Astrocyte of the spinal cord (primary cell): ENCODE results near the gene SNX14.
"Not testable (repeated sequence)": the region's sequence is repeated elsewhere in the genome, so short reads cannot be mapped to it uniquely, and the experiment has no call there.

Source experiments
- DNase-seq: peaks from one replicate; pipeline ENCODE4 v3.0.0; 2011; ENCODE audit warnings: low read depth, low spot score
- H3K4me3 ChIP-seq: 2 replicates; pipeline ENCODE4 v1.5.1; 2011; ENCODE audit warnings: low read depth, mild to moderate bottlenecking, low read length, moderate library complexity
- CTCF ChIP-seq: IDR thresholded peaks from 2 replicates; pipeline ENCODE4 v1.5.1; 2012; ENCODE audit warnings: low read depth, mild to moderate bottlenecking, low read length, inconsistent platforms
- in situ Hi-C: cut with HindIII; loops from 2 replicates; pipeline ENCODE4 v1.10.0; 2017; ENCODE audit warnings: low sequenced_read_pairs

Gene SNX14

GRCh38 chr6:85574932-85575598 lies 18.6 kb downstream of the SNX14 start:
- H3K4me3 ChIP-seq: no peak overlapping the region
- no peak for TF ChIP-seq CTCF
- in situ Hi-C loops: no loop called here
- peak; percentile 67 for DNase-seq

DNA sequence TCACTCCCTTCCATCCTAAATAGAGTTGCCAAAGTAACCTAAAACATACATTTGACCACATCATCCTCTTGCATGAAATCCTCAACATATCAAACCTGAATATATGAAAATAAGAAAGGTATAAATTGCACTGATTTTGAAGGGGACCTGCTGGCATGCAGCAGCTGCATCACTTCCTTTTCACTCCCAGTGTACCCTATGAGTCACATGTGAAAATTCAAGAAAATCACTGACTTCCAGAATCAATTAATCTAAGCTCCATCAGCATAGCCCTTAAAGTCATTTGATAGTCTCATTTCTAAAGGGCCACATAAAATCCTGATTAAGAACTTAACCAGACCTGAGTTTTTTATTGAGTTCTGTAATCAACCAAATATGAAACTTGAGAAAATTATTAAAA lies 24.3 kb downstream of the SNX14 start:
- no peak for TF ChIP-seq CTCF
- no peak overlapping the region for H3K4me3 ChIP-seq
- in situ Hi-C loops: no loop called here
- peak; percentile 44 for DNase-seq

GRCh38 chr6:85568411-85568810 lies 25.2 kb downstream of the SNX14 start:
- H3K4me3 ChIP-seq: no peak overlapping the region
- DNase-seq: no peak
- in situ Hi-C loops: no loop called here
- TF ChIP-seq CTCF: no peak

DNA sequence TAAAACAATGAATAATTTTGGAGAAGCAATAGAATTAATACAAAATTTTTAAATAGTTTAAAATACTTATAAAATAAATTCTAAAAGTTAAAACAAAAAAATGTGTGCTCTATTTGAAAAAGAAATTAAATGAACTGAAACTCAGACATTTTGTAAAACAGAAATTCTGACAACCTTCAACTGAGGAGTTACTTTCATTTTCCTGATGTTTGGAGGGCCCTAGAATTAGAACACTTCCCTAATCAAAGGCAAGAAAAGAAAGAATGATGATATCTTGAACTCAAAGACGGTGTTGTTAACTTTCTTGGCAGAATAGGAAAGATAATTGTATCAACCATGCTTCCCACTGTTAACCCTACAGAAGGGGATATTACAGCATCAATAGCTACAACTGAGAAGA lies 27.9 kb downstream of the SNX14 start:
- no peak for DNase-seq
- no peak overlapping the region for H3K4me3 ChIP-seq
- in situ Hi-C loops: no loop called here
- no peak for TF ChIP-seq CTCF

DNA sequence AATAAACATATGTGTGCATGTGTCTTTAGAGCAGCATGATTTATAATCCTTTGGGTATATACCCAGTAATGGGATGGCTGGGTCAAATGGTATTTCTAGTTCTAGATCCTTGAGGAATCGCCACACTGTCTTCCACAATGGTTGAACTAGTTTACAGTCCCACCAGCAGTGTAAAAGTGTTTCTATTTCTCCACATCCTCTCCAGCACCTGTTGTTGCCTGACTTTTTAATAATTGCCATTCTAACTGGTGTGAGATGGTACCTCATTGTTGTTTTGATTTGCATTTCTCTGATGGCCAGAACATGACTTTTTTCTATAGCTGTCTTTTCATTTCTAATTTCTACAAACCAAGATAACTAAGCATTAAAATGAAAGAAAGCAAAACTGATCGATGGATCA lies 29.4 kb downstream of the SNX14 start:
- DNase-seq, in situ Hi-C loops, H3K4me3 ChIP-seq: not testable (repeated sequence)

DNA sequence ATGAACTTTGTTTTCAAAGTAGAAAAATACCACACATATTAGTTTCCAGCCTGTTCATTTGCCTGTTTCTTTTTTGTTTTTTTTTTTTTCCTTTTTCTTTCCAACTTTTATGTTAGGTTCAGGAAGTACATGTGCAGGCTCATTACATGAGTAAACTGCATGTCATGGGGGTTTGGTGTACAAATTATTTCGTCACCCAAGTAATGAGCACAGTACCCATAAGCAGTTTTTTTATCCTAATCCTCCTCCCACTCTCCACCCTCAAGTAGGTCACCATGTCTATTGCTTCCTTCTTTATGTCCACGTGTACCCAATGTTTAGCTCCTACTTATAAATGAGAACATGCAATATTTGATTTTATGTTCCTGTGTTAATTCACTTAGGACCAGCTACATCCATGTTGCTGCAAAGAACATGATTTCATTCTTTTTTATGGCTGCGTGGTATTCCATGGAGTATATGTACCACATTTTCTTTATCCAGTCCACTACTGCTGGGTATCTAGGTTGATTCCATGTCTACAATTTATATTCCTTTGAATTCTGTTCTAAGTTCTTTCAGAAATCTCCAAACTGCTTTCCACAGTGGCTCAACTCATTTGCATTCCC lies 31.8 kb downstream of the SNX14 start:
- DNase-seq: no peak
- in situ Hi-C loops: no loop called here
- no peak overlapping the region for H3K4me3 ChIP-seq
- no peak for TF ChIP-seq CTCF

DNA sequence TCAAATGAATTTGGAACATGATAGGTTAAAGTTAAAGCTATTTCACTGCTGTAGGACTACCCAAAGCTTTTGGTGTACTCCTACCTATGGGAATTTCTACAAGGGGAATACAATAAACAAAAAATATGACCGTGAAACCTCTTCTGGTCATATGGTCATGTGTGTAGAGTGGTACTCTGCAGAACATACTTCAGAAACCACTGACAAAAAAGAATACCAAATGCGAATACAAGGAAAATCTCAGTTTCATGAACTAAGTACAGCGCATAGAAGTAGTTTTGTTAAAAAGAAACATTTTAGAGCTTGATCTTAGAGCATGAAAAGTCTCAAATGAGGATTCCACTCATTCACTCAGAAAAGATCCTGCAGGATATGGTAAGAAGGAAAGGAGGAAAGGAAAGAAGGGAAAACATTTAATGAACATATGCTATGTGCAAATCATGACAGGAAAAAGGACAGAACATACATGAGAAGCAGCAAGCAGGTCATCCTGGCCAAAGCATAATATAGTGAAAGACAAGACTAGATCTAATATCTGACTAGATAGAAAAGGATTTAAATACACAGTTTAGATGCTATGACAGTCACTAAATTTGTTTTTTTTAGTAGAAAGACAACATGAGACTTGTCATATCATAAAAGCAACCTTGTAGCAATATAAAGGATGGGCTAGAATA lies 36.5 kb downstream of the SNX14 start:
- DNase-seq: no peak
- in situ Hi-C loops: no loop called here
- no peak for TF ChIP-seq CTCF
- H3K4me3 ChIP-seq: no peak overlapping the region
